HepG2 (cell line): ENCODE measurements around the gene LIMS2. TPM values are rescaled to one million over a fixed set of nuclear protein-coding genes. Genes with fewer than 3 reads are reported as not detected.
A peak's percentile ranks its signal among the peaks of the same experiment; 100 is the strongest.

Source experiments
- AHR ChIP-seq: IDR thresholded peaks from 2 replicates; pipeline ENCODE4 v1.6.1; 2018; ENCODE audit warnings: missing genetic modification reagents, missing compliant biosample characterization
- ELF1 ChIP-seq: sonication (generic); formaldehyde crosslinking; IDR thresholded peaks from 2 replicates; pipeline ENCODE4 v1.4.0; 2020; ENCODE audit warnings: missing genetic modification reagents
- GATAD1 ChIP-seq: IDR thresholded peaks from 2 replicates; pipeline ENCODE4 v1.6.1; 2016; ENCODE audit warnings: missing genetic modification reagents, missing compliant biosample characterization
- GMEB2 ChIP-seq: IDR thresholded peaks from 2 replicates; pipeline ENCODE4 v1.6.1; 2016; ENCODE audit warnings: missing biosample characterization, missing genetic modification reagents, low read depth
- JARID2 ChIP-seq: sonication (generic); formaldehyde crosslinking; IDR thresholded peaks from 2 replicates; pipeline ENCODE4 v1.8.1; 2023; ENCODE audit warnings: missing genetic modification reagents, inconsistent platforms; ENCODE audit not compliant: insufficient replicate concordance
- MAFF ChIP-seq: IDR thresholded peaks from 2 replicates; pipeline ENCODE4 v1.6.1; 2011; ENCODE audit warnings: low read depth, low read length, improper control_type of control experiment
- MBNL3 ChIP-seq: fragments of 250-450 bp; sonication (Bioruptor Pico); conservative IDR thresholded peaks from 2 replicates; pipeline ENCODE4 v1.8.0; 2022; ENCODE audit warnings: mild to moderate bottlenecking, inconsistent platforms
- NFYB ChIP-seq: sonication (generic); formaldehyde crosslinking; IDR thresholded peaks from 2 replicates; pipeline ENCODE4 v1.4.0; 2020; ENCODE audit warnings: missing genetic modification reagents
- NFYC ChIP-seq: IDR thresholded peaks from 2 replicates; pipeline ENCODE4 v1.6.1; 2016; ENCODE audit warnings: missing genetic modification reagents, missing compliant biosample characterization
- NR2C2 ChIP-seq: sonication (generic); formaldehyde crosslinking; IDR thresholded peaks from 2 replicates; pipeline ENCODE4 v1.4.0; 2020; ENCODE audit warnings: missing genetic modification reagents, mild to moderate bottlenecking, moderate library complexity, borderline replicate concordance
- PTBP1 ChIP-seq: fragments of 200-400 bp; formaldehyde crosslinking; IDR thresholded peaks from 2 replicates; pipeline ENCODE4 v1.6.1; 2018; ENCODE audit warnings: low read length, low read depth; ENCODE audit not compliant: poor library complexity, severe bottlenecking
- TERF1 ChIP-seq: sonication (generic); formaldehyde crosslinking; IDR thresholded peaks from 2 replicates; pipeline ENCODE4 v1.8.0; 2022; ENCODE audit warnings: mild to moderate bottlenecking, missing genetic modification reagents, moderate library complexity
- ZBTB44 ChIP-seq: sonication (generic); formaldehyde crosslinking; IDR thresholded peaks from 2 replicates; pipeline ENCODE4 v1.4.0; 2020; ENCODE audit warnings: missing genetic modification reagents
- ZFP90 ChIP-seq: sonication (generic); formaldehyde crosslinking; IDR thresholded peaks from 2 replicates; pipeline ENCODE4 v1.8.0; 2022; ENCODE audit warnings: missing genetic modification reagents, mild to moderate bottlenecking, inconsistent platforms, borderline replicate concordance
- ZKSCAN5 ChIP-seq: sonication (generic); formaldehyde crosslinking; IDR thresholded peaks from 2 replicates; pipeline ENCODE4 v1.5.1; 2020; ENCODE audit warnings: mild to moderate bottlenecking, missing genetic modification reagents
- ZNF205 ChIP-seq: IDR thresholded peaks from 2 replicates; pipeline ENCODE4 v1.6.1; 2018; ENCODE audit warnings: missing biosample characterization, missing genetic modification reagents
- ZNF256 ChIP-seq: sonication (generic); formaldehyde crosslinking; conservative IDR thresholded peaks from 2 replicates; pipeline ENCODE4 v1.4.0; 2020; ENCODE audit warnings: missing genetic modification reagents
- ZNF367 ChIP-seq: sonication (generic); formaldehyde crosslinking; IDR thresholded peaks from 2 replicates; pipeline ENCODE4 v1.4.0; 2020; ENCODE audit warnings: missing genetic modification reagents, borderline replicate concordance
- ZNF678 ChIP-seq: sonication (generic); formaldehyde crosslinking; IDR thresholded peaks from 2 replicates; pipeline ENCODE4 v1.4.0; 2020; ENCODE audit warnings: mild to moderate bottlenecking, missing genetic modification reagents
- polyA plus RNA-seq, 8 experiments: library from polyadenylated mRNA; depleted of rRNA in 3 of 8; stranded (reverse) in 7 of 8; unstranded in 1 of 8; fragments of >200 nt; fragmentation: Illumina TruSeq in 4 of 8; extraction: Trizol in 4 of 8; gene quantifications; 2 replicates each; pipeline versions ENCODE4 v1.2.1 to v1.2.3, GENCODE V29; 2011 to 2016; ENCODE audit warnings: low read depth in 4 of 8, missing spikeins in 1 of 8, mixed read lengths in 1 of 8; ENCODE audit not compliant: insufficient read depth in 1 of 8
- total RNA-seq, 5 experiments: library from RNA; depleted of rRNA; stranded (reverse); fragments of >200 nt; fragmentation: Illumina TruSeq; extraction: Trizol; gene quantifications; 2 replicates each; pipeline ENCODE4 v1.2.3, GENCODE V29; 2016; ENCODE audit warnings: low read depth in 1 of 5
- TF ChIP-seq, protein P1 (sequence below): sonication (generic); formaldehyde crosslinking; IDR thresholded peaks from 2 replicates; pipeline ENCODE4 v1.9.0; 2021; ENCODE audit warnings: missing genetic modification reagents, borderline replicate concordance
- TF ChIP-seq, protein P2 (sequence below): sonication (generic); formaldehyde crosslinking; IDR thresholded peaks from 2 replicates; pipeline ENCODE4 v1.4.0; 2020; ENCODE audit warnings: missing genetic modification reagents, mild to moderate bottlenecking, borderline replicate concordance
- TF ChIP-seq, protein P3 (sequence below): sonication (generic); formaldehyde crosslinking; IDR thresholded peaks from 2 replicates; pipeline ENCODE4 v1.8.1; 2023; ENCODE audit warnings: mild to moderate bottlenecking, missing genetic modification reagents

The LIMS2 gene
- total and polyA plus RNA-seq, 2 of the 13 experiments (the other 11 are each of a cell fraction or from before 2014, with no cell fraction given): 1.0 to 1.9 TPM

- no peak for TF ChIP-seq GMEB2
- TF ChIP-seq, protein P1, sequence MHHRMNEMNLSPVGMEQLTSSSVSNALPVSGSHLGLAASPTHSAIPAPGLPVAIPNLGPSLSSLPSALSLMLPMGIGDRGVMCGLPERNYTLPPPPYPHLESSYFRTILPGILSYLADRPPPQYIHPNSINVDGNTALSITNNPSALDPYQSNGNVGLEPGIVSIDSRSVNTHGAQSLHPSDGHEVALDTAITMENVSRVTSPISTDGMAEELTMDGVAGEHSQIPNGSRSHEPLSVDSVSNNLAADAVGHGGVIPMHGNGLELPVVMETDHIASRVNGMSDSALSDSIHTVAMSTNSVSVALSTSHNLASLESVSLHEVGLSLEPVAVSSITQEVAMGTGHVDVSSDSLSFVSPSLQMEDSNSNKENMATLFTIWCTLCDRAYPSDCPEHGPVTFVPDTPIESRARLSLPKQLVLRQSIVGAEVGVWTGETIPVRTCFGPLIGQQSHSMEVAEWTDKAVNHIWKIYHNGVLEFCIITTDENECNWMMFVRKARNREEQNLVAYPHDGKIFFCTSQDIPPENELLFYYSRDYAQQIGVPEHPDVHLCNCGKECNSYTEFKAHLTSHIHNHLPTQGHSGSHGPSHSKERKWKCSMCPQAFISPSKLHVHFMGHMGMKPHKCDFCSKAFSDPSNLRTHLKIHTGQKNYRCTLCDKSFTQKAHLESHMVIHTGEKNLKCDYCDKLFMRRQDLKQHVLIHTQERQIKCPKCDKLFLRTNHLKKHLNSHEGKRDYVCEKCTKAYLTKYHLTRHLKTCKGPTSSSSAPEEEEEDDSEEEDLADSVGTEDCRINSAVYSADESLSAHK (CRISPR knock-in tag): no peak
- TF ChIP-seq MAFF: 0 out of 2 replicates have a peak, but pooled peaks have one; percentile 7
- no peak; the same call in 1 of the 2 replicates for TF ChIP-seq TERF1 (CRISPR knock-in tag)
- no peak for TF ChIP-seq JARID2 (CRISPR knock-in tag)
- TF ChIP-seq, protein P2, sequence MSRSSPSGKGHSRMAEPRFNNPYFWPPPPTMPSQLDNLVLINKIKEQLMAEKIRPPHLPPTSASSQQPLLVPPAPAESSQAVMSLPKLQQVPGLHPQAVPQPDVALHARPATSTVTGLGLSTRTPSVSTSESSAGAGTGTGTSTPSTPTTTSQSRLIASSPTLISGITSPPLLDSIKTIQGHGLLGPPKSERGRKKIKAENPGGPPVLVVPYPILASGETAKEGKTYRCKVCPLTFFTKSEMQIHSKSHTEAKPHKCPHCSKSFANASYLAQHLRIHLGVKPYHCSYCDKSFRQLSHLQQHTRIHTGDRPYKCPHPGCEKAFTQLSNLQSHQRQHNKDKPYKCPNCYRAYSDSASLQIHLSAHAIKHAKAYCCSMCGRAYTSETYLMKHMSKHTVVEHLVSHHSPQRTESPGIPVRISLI: 0 out of 2 replicates have a peak, but pooled peaks have one; percentile 35
- no peak for TF ChIP-seq MBNL3 (CRISPR knock-in tag)
- TF ChIP-seq NFYC (CRISPR knock-in tag): peak; percentile 87
- TF ChIP-seq ZNF678: peak; percentile 91
- TF ChIP-seq NR2C2: no peak
- TF ChIP-seq ZFP90: peak; percentile 62; the same call in 1 of the 2 replicates
- TF ChIP-seq, protein P3, sequence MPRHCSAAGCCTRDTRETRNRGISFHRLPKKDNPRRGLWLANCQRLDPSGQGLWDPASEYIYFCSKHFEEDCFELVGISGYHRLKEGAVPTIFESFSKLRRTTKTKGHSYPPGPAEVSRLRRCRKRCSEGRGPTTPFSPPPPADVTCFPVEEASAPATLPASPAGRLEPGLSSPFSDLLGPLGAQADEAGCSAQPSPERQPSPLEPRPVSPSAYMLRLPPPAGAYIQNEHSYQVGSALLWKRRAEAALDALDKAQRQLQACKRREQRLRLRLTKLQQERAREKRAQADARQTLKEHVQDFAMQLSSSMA: no peak
- peak; percentile 77; the same call in 1 of the 2 replicates for TF ChIP-seq ZNF367 (CRISPR knock-in tag)
- peak; percentile 67 for TF ChIP-seq AHR (CRISPR knock-in tag)
- peak; percentile 88 for TF ChIP-seq NFYB
- TF ChIP-seq PTBP1: peak; percentile 5
- TF ChIP-seq ZNF205: peak; percentile 83
- peak; percentile 87 for TF ChIP-seq GATAD1 (CRISPR knock-in tag)
- no peak for TF ChIP-seq ZBTB44 (CRISPR knock-in tag)
- peak; percentile 99 for TF ChIP-seq ELF1 (CRISPR knock-in tag)
- TF ChIP-seq ZNF256: peak; percentile 68; the same call in 1 of the 2 replicates
- peak; percentile 46; the same call in 1 of the 2 replicates for TF ChIP-seq ZKSCAN5 (CRISPR knock-in tag)
These were observed 25.9 kb upstream of the LIMS2 start, which contains the start of gene SFT2D3 (continued) for GRCh38 chr2:127701193-127701650.
